Upper lobe of left lung (tissue), 6 donors: Measurements from ENCODE around the gene PDE4D. TPM values are rescaled to one million over a fixed set of nuclear protein-coding genes. Genes with fewer than 3 reads are reported as not detected.

Experiments used
- ATAC-seq, 2 donors: fragments of 200-7000 bp; cut with Tn5 transposase; one replicate each; pipeline ENCODE4 v1.9.1; 2022; ENCODE audit warnings: mild to moderate bottlenecking in 2 of 2, moderate library complexity in 2 of 2; ENCODE audit not compliant: low FRiP score in 2 of 2
- DNase-seq, 2 donors: peaks; one replicate each; pipeline ENCODE4 v3.0.0-alpha.2; 2019 to 2020
- H3K27ac ChIP-seq, 4 donors: fragments of 200-600 bp; sonication (generic); one replicate each; pipeline ENCODE4 v1.5.1; 2016 to 2019
- H3K27me3 ChIP-seq, 4 donors: fragments of 200-600 bp; sonication (generic); one replicate each; pipeline ENCODE4 v1.5.1; 2017 to 2019
- H3K36me3 ChIP-seq, 4 donors: fragments of 200-600 bp; sonication (generic); one replicate each; pipeline ENCODE4 v1.5.1; 2016 to 2019
- H3K4me1 ChIP-seq, 4 donors: fragments of 200-600 bp; sonication (generic); one replicate each; pipeline ENCODE4 v1.5.1; 2018 to 2019
- H3K4me3 ChIP-seq, 4 donors: fragments of 200-600 bp; sonication (generic); one replicate each; pipeline ENCODE4 v1.5.1; 2017 to 2019; ENCODE audit warnings: mild to moderate bottlenecking in 2 of 4, moderate library complexity in 1 of 4
- H3K9me3 ChIP-seq, 4 donors: fragments of 200-600 bp; sonication (generic); one replicate each; pipeline ENCODE4 v1.5.1; 2018 to 2019
- EP300 ChIP-seq, 4 donors: sonication (generic); formaldehyde crosslinking; IDR thresholded peaks; one replicate each; pipeline ENCODE4 v1.5.1; 2017; ENCODE audit warnings: antibody characterized with exemption in 4 of 4, control low read depth in 2 of 4
- POLR2A ChIP-seq, 4 donors: fragments of 450-650 bp; IDR thresholded peaks; one replicate each; pipeline ENCODE4 v1.5.1; 2016 to 2017; ENCODE audit warnings: antibody characterized with exemption in 4 of 4, mild to moderate bottlenecking in 2 of 4
- POLR2AphosphoS5 ChIP-seq, 2 donors: sonication (generic); formaldehyde crosslinking; IDR thresholded peaks; one replicate each; pipeline ENCODE4 v1.5.1; 2017; ENCODE audit warnings: antibody characterized with exemption in 2 of 2
- WGBS, 2 donors: methylation state at CpG; one replicate each; pipeline ENCODE4 v1.1.5; 2017 to 2018; 5-methylcytosine and 5-hydroxymethylcytosine counted together
- total RNA-seq, 6 donors: library from RNA; depleted of rRNA in 4 of 6; stranded (reverse); fragments of >200 nt in 4 of 6; gene quantifications; one replicate each; pipeline versions ENCODE4 v1.1.0 to v1.2.1, GENCODE V29; 2016 to 2021
- TF ChIP-seq, protein P1 (sequence below), 6 experiments: fragments of 450-650 bp in 4 of 6; fragments of 200-600 bp in 2 of 6; sonication (generic) in 2 of 6; IDR thresholded peaks; one replicate each; pipeline ENCODE4 v1.5.1; 2016 to 2019; ENCODE audit warnings: antibody characterized with exemption in 6 of 6
- donor health status: DM: no; HTN: no; CAD: no; lungs with moderate emphysema.
- donor health status: DM: no; HTN: yes; CAD: no; lungs with severe emphysema.

PDE4D gene
- total RNA-seq, 6 donors from 2014 or later: 50.4 to 188 (median 84.0) TPM

DNA sequence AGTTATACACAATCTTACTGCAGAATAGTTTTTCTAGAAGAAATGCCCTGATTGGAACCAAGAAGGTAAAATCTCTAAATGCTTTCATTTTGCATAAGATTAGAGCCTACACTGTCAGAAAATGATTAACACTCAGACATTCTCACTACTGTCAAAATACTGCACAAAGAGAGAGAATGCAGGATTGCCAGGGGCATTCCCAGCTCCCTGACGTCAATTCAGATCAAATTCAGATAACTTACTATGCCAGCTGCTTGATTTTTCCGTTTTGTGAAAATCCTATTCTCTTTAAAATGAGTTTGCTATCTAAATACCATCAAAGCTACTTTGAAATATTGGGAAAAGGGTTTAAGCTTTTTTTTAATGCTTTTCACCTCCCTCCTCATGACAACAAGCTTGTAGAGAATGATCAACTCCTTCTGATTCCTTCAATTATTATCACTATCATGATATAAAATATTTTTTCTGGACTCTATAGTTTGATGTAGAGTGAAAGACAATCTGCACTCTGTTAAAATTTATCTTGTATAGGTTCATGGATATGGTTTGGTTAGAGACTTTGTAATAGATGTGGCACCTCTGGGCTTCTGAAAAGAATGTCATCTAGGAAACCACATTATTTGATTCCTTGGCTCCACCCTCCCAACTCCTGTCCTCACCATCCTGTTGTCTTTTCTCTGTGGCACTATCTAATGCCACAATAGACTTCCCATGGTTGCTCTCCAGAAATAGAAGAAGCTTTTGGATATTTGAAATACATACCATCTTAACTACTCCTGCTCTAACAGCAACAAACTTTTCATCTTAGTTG, 407.7 kb downstream of the PDE4D start:
- DNase-seq (no peak), ATAC-seq (no peak)
- H3K27ac ChIP-seq: no peak overlapping the region
- WGBS, 2 donors: 57 to 84% methylated on average over 2 of the region's 2 CpGs
- H3K4me3 ChIP-seq: no peak overlapping the region
- no peaks in the 10 kb centered on the region for H3K4me1 ChIP-seq
- H3K9me3 ChIP-seq: no peaks in the 10 kb centered on the region
- TF ChIP-seq EP300 (IDR thresholded peaks at IDR 0.05): no peak
- no peak for TF ChIP-seq POLR2AphosphoS5 (IDR thresholded peaks at IDR 0.05)
- TF ChIP-seq, protein P1, sequence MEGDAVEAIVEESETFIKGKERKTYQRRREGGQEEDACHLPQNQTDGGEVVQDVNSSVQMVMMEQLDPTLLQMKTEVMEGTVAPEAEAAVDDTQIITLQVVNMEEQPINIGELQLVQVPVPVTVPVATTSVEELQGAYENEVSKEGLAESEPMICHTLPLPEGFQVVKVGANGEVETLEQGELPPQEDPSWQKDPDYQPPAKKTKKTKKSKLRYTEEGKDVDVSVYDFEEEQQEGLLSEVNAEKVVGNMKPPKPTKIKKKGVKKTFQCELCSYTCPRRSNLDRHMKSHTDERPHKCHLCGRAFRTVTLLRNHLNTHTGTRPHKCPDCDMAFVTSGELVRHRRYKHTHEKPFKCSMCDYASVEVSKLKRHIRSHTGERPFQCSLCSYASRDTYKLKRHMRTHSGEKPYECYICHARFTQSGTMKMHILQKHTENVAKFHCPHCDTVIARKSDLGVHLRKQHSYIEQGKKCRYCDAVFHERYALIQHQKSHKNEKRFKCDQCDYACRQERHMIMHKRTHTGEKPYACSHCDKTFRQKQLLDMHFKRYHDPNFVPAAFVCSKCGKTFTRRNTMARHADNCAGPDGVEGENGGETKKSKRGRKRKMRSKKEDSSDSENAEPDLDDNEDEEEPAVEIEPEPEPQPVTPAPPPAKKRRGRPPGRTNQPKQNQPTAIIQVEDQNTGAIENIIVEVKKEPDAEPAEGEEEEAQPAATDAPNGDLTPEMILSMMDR (IDR thresholded peaks at IDR 0.05): no peak
- no peak for TF ChIP-seq POLR2A (IDR thresholded peaks at IDR 0.05)
- H3K27me3 ChIP-seq: no peaks in the 10 kb centered on the region
- no peaks in the 10 kb centered on the region for H3K36me3 ChIP-seq

DNA sequence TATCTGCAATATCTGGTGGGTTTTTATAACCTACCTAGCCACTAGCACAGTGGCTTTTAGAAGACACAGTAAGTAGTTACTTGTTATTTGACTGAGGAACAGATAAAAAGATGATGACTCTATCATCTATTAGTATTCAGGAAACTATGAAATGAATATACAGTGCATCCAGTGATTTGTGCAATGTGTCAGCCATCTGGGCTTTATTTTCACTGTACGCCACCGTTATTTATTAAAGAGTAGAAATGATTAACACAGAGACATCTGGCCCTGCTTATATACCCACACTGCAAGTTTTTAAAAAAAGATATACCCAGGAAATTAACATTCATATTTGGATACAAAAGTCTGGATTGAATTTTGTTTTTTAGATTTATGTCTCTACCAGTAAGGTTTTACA, 408.4 kb downstream of the PDE4D start:
- Histone ChIP-seq H3K36me3 (no peaks in the 10 kb centered on the region), H3K9me3 (no peaks in the 10 kb centered on the region), H3K27ac (no peak overlapping the region), H3K4me3 (no peak overlapping the region), H3K4me1 (no peaks in the 10 kb centered on the region), H3K27me3 (no peaks in the 10 kb centered on the region)
- 87 to 94% methylated on average over 2 of the region's 2 CpGs for WGBS, 2 donors
- TF ChIP-seq POLR2A (IDR thresholded peaks at IDR 0.05) (no peak), EP300 (IDR thresholded peaks at IDR 0.05) (no peak), POLR2AphosphoS5 (IDR thresholded peaks at IDR 0.05) (no peak)
- TF ChIP-seq, protein P1 (IDR thresholded peaks at IDR 0.05): no peak
- no peak for DNase-seq
- ATAC-seq: no peak

DNA sequence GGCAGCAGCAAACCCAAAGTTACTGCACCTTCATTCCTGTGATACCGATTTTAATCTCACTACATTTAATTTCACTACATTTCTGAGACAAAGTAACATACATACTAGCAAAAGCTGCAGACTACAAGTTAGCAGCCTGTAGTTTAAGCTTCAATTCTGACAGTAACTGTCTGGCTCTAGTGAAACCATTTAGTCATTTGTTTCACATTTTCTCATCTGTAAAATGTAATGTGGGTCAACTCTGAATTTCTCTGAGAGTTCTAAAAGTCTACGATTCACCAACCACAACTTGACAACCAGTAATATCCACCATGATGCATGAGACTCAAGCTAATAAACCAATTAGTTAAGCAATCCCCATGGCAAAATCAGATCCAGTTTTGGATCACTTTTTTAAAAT, 408.9 kb downstream of the PDE4D start:
- no peak for TF ChIP-seq EP300 (IDR thresholded peaks at IDR 0.05)
- TF ChIP-seq POLR2A (IDR thresholded peaks at IDR 0.05): no peak
- TF ChIP-seq POLR2AphosphoS5 (IDR thresholded peaks at IDR 0.05): no peak
- TF ChIP-seq, protein P1 (IDR thresholded peaks at IDR 0.05): no peak
- H3K27ac ChIP-seq: no peak overlapping the region
- DNase-seq: no peak
- ATAC-seq: no peak
- H3K4me1 ChIP-seq: no peaks in the 10 kb centered on the region
- no peaks in the 10 kb centered on the region for H3K27me3 ChIP-seq
- H3K36me3 ChIP-seq: no peaks in the 10 kb centered on the region
- WGBS, 2 donors: 87 to 91% methylated on average over 2 of the region's 2 CpGs
- H3K9me3 ChIP-seq: no peaks in the 10 kb centered on the region
- H3K4me3 ChIP-seq: no peak overlapping the region

DNA sequence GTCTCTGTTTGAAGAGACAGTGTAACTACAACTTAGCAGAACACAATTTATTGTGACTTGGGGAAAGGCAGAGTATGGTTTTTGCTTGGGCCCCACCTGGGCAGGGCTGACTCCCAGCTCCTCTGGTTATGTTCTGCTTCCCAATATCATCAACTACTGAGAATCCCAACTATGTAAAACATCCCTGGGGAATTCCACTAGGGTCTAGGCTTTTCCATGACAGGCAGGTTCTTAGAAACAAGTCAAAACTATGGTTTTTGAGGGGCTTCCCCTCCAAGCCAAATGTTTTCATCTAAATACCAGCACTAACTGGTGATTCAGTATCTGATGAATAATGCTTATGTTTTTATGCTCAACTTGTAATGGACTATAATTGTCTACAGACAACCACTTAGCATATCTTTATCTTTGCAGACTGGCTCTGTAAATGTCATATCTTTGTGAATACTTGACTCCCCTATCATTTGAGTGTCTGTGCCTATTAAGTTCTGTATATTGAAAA, 409.5 kb downstream of the PDE4D start:
- no peak for ATAC-seq
- Histone ChIP-seq H3K27me3 (no peaks in the 10 kb centered on the region), H3K4me1 (no peaks in the 10 kb centered on the region), H3K36me3 (no peaks in the 10 kb centered on the region), H3K27ac (no peak overlapping the region), H3K9me3 (no peaks in the 10 kb centered on the region), H3K4me3 (no peak overlapping the region)
- DNase-seq: no peak
- TF ChIP-seq EP300 (IDR thresholded peaks at IDR 0.05) (no peak), POLR2AphosphoS5 (IDR thresholded peaks at IDR 0.05) (no peak), POLR2A (IDR thresholded peaks at IDR 0.05) (no peak)
- TF ChIP-seq, protein P1 (IDR thresholded peaks at IDR 0.05): no peak

DNA sequence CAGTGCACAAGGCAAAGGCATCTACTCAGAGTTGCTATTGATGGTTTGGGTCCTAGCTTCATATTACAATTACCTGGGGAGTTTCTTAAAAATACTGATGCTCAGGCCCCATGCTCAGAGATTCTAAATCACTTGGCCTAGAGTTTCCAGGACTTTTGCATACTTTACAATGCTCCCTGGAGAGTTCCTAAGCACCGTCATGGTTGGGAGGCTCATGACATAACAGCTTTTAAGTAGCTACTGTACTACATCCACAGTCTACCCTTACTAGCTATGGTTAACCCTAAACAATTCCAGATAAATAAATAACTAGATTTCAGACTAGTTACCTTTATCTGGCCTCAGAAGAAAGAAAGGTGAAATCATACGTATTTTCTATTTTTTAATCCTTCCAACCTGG, 414.4 kb downstream of the PDE4D start:
- Histone ChIP-seq H3K27me3 (no peaks in the 10 kb centered on the region), H3K36me3 (no peaks in the 10 kb centered on the region), H3K4me1 (no peaks in the 10 kb centered on the region), H3K27ac (no peak overlapping the region), H3K4me3 (no peak overlapping the region), H3K9me3 (no peaks in the 10 kb centered on the region)
- ATAC-seq (no peak), DNase-seq (no peak)
- TF ChIP-seq, protein P1 (IDR thresholded peaks at IDR 0.05): no peak
- TF ChIP-seq POLR2A (IDR thresholded peaks at IDR 0.05) (no peak), POLR2AphosphoS5 (IDR thresholded peaks at IDR 0.05) (no peak), EP300 (IDR thresholded peaks at IDR 0.05) (no peak)
- 43 to 56% methylated on average over 2 of the region's 2 CpGs for WGBS, 2 donors
